Measurements from ENCODE around the gene RIPK3.

Gene RIPK3

GRCh38 chr14:24331731-24332267, 8.0 kb downstream of the RIPK3 start:
- Histone ChIP-seq H3K36me3 (replicated peaks; ENCODE audit: insufficient read depth, low read length) (no peaks in the 10 kb centered on the region), H3K27ac (ENCODE audit: low read length) (no peak overlapping the region), H3K4me1 (ENCODE audit: low read length) (0 out of 2 replicates have a peak, but pooled peaks cover 3% of the 10 kb centered on the region), H4K20me1 (ENCODE audit: insufficient read depth, low read length) (no peaks in the 10 kb centered on the region), H3K9ac (ENCODE audit: low read length) (no peak overlapping the region), H3K4me2 (ENCODE audit: low read depth, low read length) (no peak overlapping the region), H2AFZ (ENCODE audit: low read length) (no peak overlapping the region), H3K79me2 (ENCODE audit: low read length) (no peaks in the 10 kb centered on the region), H3K4me3 (ENCODE audit: low read length) (no peak overlapping the region), H3F3A (ENCODE audit: insufficient read depth, low read length) (no peaks in the 10 kb centered on the region), H3K9me2 (replicated peaks; ENCODE audit: insufficient read depth, low read length) (no peaks in the 10 kb centered on the region), H3K9me3 (replicated peaks; ENCODE audit: insufficient read depth, low read length) (no peaks in the 10 kb centered on the region), H3K27me3 (replicated peaks; ENCODE audit: insufficient read depth, low read length) (no peaks in the 10 kb centered on the region)
- TF ChIP-seq EZH2phosphoT487 (IDR thresholded peaks at IDR 0.05; ENCODE audit: low read length) (no peak), EZH2 (optimal IDR thresholded peaks at IDR 0.05; ENCODE audit: low read depth, low read length) (no peak), CTCF (IDR thresholded peaks at IDR 0.05; ENCODE audit: low read length) (no peak)
- DNase-seq, result no peak

- Histone ChIP-seq H3K4me1 (ENCODE audit: low read length) (0 out of 2 replicates have a peak, but pooled peaks cover 3% of the 10 kb centered on the region), H3F3A (ENCODE audit: insufficient read depth, low read length) (no peaks in the 10 kb centered on the region), H3K27me3 (replicated peaks; ENCODE audit: insufficient read depth, low read length) (no peaks in the 10 kb centered on the region), H3K9me2 (replicated peaks; ENCODE audit: insufficient read depth, low read length) (no peaks in the 10 kb centered on the region), H3K4me2 (ENCODE audit: low read depth, low read length) (no peak overlapping the region), H3K79me2 (ENCODE audit: low read length) (no peaks in the 10 kb centered on the region), H3K4me3 (ENCODE audit: low read length) (no peak overlapping the region), H4K20me1 (ENCODE audit: insufficient read depth, low read length) (no peaks in the 10 kb centered on the region), H3K27ac (ENCODE audit: low read length) (no peak overlapping the region), H3K36me3 (replicated peaks; ENCODE audit: insufficient read depth, low read length) (no peaks in the 10 kb centered on the region), H3K9ac (ENCODE audit: low read length) (no peak overlapping the region), H2AFZ (ENCODE audit: low read length) (no peak overlapping the region), H3K9me3 (replicated peaks; ENCODE audit: insufficient read depth, low read length) (no peaks in the 10 kb centered on the region)
- DNase-seq, result no peak
- no peak for TF ChIP-seq EZH2 (optimal IDR thresholded peaks at IDR 0.05; ENCODE audit: low read depth, low read length)
- no peak for TF ChIP-seq EZH2phosphoT487 (IDR thresholded peaks at IDR 0.05; ENCODE audit: low read length)
- no peak for TF ChIP-seq CTCF (IDR thresholded peaks at IDR 0.05; ENCODE audit: low read length)
Measured at GRCh38 chr14:24330973-24331674, 8.7 kb downstream of the RIPK3 start.

GRCh38 chr14:24329736-24330135, 10.1 kb downstream of the RIPK3 start:
- Histone ChIP-seq H3K36me3 (replicated peaks; ENCODE audit: insufficient read depth, low read length) (no peaks in the 10 kb centered on the region), H3K9ac (ENCODE audit: low read length) (no peak overlapping the region), H3K9me2 (replicated peaks; ENCODE audit: insufficient read depth, low read length) (no peaks in the 10 kb centered on the region), H4K20me1 (ENCODE audit: insufficient read depth, low read length) (no peaks in the 10 kb centered on the region), H3K4me1 (ENCODE audit: low read length) (0 out of 2 replicates have a peak, but pooled peaks cover 3% of the 10 kb centered on the region), H3K4me3 (ENCODE audit: low read length) (no peak overlapping the region), H3F3A (ENCODE audit: insufficient read depth, low read length) (no peaks in the 10 kb centered on the region), H3K79me2 (ENCODE audit: low read length) (no peaks in the 10 kb centered on the region), H3K27me3 (replicated peaks; ENCODE audit: insufficient read depth, low read length) (no peaks in the 10 kb centered on the region), H3K4me2 (ENCODE audit: low read depth, low read length) (no peak overlapping the region), H3K27ac (ENCODE audit: low read length) (no peak overlapping the region), H3K9me3 (replicated peaks; ENCODE audit: insufficient read depth, low read length) (no peaks in the 10 kb centered on the region), H2AFZ (ENCODE audit: low read length) (no peak overlapping the region)
- DNase-seq, result no peak
- TF ChIP-seq EZH2phosphoT487 (IDR thresholded peaks at IDR 0.05; ENCODE audit: low read length) (no peak), CTCF (IDR thresholded peaks at IDR 0.05; ENCODE audit: low read length) (no peak), EZH2 (optimal IDR thresholded peaks at IDR 0.05; ENCODE audit: low read depth, low read length) (no peak)
